GM19099 (cell line): ENCODE results near the gene TBC1D22A.

Experiments
- POLR2A ChIP-seq: IDR thresholded peaks from 3 replicates; pipeline ENCODE4 v1.6.1; 2011; ENCODE audit warnings: low read depth; ENCODE audit not compliant: insufficient read length; ENCODE audit errors: extremely low read depth

Gene TBC1D22A

DNA sequence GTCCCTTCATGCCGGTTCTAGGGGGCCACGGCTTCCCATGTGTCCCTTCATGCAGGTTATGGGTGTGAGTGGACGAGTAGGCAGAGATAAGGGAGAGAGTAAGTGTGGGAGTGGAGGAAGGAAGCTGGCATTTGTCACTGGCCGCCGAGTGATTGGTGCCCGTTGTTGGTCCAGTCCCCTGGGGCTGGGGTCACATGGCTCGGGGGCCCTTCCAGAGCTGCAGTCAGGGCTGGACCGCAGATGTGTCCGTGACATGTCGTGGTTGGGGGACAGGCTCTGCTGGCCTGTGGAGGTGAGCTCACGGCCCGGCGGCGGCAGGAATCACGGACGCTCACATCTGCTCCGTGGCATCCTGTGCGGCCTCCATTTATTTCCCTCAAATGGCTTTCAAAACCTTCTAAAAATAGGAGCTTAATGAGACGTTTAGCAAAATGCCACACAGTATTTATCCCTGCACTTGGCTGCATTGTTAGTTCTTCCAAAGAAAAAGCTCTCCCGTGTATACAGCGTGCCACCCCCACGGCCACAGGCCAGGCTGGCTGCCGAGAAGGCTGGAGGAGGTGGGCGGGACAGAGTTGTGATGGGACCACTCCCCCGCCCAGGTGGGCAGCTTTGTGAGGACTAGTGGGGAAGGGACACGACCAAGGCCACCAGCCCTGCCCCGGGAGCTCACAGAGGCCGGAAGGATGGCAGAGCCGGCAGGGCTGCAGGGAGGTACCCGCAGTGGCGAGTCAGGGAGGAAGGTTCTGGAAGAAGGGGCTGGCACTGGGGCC is 386.7 kb downstream of the TBC1D22A start:
- TF ChIP-seq POLR2A = no peak

DNA sequence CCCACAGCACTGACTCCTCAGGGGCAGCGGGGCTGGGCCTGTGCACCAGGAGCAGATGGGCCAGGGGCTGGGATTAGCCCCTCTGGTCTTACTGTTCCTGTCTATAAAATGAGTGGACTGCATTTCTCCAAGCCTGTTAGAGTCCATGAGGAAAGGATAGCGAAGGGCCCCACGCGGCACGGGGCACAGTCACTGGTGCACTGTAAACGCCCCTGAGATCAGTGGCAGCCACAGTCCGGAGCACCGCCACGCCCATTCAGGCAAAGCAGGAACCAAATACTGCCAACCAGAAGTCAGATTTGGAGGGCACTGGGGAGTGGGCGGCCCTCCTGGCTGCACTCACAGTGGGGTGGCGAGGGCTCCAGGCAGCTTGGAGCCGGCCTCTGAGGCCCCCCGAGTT is 387.5 kb downstream of the TBC1D22A start:
- no peak for TF ChIP-seq POLR2A

DNA sequence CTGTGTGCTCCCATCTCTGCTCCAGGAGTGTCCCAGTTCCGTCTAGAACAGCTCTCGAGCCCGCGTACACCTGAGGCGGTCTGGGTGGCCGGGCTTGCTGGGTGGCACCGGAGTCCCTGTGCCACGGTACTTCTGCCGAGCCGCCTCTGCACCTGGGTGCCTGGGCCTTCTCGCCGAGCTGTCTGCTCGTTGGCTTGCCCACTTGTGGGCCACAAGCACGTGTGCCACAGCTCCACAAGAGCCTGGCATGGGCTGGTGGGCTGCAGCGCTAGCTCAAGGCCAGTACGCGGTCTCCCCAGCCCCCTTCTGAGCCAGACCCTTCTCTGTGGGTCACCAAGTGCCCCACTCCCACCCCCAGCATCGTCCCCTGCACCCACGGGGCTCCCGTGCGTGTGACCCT is 388.0 kb downstream of the TBC1D22A start:
- no peak for TF ChIP-seq POLR2A

DNA sequence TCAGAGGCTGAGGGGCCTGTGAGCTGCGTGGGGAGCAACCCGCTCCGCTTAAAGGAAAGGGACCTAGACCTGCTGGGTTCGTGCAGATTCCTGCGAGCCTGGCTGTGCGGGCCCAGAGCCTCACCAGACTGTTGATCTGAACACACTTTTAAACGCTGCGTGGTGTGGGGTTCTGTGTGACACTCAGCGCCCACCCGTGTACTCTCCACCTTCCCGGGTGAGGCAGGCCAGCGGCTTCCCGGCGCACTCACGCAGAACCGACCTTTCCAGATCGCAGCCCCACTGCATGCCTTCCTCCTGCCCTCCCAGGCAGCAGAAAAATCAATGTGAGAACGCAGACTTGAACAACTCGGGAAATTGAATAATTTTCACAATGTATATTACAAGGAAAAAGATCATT is 388.6 kb downstream of the TBC1D22A start:
- no peak for TF ChIP-seq POLR2A

DNA sequence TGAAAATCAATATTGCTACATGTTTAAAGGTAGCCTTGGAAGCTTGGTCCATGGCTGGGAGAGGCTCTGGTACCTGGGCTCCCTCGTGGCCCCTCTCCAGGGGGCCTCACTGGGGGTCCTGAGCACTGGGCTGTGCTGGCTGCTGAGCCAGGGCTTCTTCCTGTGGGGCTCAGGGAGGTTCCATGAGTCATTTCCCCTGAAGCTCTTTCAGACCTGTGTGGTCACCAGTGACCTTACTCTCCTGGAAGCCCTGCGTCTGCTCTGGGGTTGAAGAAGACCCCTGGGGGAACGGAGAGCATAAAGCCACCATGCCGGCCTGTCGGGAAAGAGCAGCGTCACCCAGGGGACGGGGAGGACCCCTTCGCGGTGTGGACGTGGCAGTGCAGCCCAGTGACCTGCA is 389.0 kb downstream of the TBC1D22A start:
- TF ChIP-seq POLR2A = no peak

DNA sequence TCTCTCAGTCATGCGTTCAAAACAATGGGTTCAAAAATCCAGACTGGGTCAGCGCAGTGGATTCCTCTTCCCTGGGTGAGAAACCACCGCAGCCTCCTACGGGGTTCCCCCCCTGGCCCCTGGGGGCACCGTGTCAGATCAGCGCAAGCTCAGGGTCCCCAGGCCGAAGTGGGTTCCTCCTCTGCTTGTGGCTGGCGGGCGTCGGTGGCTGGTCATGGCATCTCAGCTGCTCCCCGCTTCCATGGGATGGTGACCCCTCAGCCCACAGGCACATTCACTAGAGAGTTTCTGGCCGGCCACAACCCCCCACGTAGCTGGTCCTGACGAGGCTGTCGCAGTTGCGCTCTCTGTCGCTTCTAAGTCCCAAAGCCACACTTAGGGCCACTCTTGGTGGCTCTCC is 389.8 kb downstream of the TBC1D22A start:
- TF ChIP-seq POLR2A = no peak

DNA sequence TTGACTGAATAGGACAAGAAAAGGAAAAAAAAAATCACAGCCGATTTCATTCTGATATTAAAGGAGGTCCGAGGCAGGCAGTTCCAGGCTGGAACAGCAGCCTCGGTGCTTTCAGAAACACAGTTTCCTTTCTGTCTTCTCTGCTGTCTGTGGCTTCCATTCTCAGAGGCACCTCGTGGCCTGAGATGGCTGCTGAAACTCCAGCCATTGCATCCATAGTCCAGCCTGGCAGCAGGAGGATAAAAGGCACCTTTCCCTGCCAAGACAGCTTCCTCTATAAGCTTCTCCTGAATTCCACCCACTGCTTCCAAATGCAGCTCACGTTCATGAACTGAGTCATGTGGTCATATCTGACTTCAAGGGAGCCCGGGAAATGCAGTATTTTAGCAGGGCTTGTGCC is 390.5 kb downstream of the TBC1D22A start:
- no peak for TF ChIP-seq POLR2A

DNA sequence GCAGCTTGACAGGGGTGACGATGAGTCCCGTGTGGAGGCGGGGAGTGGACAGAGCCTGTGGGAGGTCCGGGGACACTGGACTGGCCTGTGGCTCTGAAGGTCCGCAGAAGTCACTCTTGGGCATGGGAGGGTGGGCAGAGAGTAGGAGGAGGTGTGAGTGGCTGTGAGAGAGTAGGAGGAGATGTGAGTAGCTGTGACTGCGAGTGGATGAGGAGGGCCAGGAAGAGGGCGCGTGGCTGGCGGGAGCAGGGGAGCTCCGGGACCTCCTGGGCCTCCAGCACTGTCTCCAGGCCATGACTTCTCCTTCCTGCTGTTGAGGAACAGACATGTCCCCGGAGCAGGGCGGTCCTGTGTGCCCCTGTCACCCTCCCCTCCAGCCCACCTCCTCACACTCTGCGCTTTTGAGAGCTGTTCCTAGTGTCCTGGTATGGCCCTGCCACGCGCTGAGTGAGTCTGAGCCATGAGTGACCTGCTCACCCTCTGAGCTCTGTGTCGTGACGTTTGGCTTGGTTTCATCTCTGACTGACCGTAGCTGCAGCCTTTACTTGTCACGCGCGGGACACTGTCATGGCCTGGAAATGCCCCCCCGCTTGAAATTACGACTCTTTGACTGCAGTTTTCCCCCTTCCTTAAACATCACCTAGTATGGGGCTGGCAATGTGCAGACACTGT is 391.5 kb downstream of the TBC1D22A start:
- TF ChIP-seq POLR2A = no peak

DNA sequence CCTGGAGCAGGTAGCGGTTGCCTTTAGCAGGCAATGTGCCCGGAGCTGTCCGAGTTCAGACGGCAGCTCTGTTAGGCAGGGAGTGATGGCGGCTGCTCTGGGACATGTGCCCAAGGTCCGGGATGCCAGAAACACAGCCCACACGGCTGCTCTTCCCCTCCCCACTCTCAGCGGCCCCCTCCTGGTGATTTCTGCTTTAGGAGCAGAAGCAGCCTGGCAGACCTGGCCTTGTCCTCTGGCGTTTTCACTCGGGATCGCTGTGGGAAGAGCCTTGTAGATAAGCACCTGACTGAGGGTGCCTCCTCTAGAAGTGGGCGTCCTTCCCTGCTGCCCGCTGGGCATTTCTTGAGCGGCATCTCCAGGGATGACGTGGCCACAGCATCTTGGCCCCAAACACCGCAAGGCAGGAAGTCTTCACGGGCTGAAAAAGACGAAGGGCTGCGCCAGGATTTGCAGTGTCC is 392.2 kb downstream of the TBC1D22A start:
- no peak for TF ChIP-seq POLR2A

DNA sequence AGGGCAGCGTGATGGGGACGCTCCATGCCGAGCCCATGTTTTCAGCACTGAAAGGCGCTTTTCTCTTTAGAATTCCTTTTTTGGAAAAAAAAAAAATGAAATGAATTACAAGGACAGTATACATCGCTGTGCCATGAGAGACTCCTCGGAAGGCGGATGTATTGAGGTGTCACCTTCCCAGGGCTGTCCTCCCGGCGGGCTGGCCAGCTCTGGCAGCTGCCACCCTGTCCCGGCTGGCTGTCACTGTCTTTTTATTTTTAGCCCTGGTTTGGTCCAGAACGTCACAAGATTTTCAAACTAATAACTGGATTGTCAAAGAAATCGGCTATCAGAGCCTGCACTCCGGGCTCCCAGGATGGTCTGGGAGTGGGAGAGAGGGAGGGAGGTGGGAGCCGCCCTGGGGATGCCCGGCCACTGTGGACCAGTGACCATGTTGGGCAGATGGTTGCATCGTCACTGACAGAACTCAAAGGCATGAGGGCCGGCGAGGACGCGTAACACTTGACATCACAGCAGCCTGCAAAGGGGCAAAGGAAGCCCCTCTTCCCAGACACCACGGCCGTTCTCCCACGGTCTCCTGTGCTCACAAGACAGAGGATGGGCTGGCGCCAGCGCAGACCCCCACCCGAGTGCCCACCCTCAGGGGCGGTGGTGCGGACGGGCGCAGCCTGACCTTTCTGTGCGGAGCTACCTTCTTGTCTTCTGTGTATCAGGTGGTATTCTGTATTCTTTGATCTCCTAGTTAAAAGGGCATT is 392.9 kb downstream of the TBC1D22A start:
- no peak for TF ChIP-seq POLR2A

DNA sequence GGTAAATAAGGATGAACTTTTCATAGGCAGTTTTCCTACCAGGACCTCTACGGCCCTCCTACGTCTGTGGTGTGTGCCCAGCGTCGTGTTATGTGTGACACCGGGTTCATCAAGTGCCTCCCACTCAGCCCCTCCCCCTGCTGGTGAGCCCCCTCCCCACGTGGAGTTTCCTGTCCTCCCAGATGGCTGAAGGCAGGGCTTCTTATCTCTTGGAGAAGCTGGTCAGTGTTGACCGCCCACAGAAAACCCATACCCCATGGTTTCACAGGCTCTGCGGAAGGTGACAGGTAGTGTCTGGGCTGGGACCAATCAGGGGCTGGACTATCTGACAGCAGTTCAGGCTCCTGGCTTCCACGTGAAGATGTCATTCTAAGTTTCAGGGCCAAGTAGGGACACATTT is 393.5 kb downstream of the TBC1D22A start:
- no peak for TF ChIP-seq POLR2A

DNA sequence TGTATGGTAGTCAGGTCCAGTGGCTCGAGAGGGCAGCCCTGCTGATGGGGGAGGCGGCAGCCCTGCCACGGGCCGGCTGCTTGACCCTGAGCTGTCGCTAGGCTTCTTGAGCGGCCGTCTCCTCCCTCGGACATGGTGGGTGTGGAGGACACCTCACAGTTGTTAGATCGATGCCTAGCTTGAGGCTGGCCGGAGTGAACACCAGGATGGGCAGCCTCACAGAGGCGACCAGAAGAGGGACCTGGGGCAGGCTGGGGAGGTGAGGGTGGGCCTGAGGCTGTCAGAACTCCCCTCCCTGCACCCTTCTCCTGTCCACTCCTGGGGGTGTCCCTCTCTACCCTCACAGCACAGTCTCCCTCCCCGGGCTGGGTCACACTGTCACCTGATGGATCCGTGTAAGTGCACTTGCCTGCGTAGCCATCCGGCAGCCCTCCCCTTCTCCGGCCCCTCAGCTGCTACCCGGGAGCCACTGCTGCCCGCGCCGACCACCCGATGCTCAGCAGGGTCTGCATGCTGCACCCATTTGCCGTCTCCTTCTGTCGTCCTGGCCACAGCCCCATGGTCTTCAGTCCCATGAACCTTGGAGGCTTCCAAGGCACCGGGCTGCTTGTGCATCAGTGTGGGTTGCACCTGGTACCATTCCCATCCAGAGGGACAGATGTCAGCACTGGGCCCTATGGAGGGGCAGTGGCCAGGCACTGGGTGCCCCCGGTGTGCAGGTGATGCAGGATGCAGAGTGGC is 394.1 kb downstream of the TBC1D22A start:
- no peak for TF ChIP-seq POLR2A

DNA sequence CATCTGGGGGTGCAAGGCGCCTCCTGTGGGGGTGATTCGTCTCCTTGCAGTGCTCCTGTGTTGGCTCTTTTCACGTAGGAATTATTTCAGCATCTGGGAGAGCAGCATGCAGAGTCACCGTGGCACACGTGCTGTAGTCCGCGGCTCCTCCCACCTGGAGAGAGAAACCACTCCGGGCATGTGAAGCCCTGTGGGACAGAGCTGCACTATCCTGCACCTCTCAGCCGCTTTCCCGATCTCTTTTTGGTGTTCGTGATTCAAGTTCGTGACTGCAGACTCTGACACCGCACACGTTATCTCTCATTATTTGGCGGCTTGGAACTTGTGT is 394.6 kb downstream of the TBC1D22A start:
- TF ChIP-seq POLR2A = no peak

DNA sequence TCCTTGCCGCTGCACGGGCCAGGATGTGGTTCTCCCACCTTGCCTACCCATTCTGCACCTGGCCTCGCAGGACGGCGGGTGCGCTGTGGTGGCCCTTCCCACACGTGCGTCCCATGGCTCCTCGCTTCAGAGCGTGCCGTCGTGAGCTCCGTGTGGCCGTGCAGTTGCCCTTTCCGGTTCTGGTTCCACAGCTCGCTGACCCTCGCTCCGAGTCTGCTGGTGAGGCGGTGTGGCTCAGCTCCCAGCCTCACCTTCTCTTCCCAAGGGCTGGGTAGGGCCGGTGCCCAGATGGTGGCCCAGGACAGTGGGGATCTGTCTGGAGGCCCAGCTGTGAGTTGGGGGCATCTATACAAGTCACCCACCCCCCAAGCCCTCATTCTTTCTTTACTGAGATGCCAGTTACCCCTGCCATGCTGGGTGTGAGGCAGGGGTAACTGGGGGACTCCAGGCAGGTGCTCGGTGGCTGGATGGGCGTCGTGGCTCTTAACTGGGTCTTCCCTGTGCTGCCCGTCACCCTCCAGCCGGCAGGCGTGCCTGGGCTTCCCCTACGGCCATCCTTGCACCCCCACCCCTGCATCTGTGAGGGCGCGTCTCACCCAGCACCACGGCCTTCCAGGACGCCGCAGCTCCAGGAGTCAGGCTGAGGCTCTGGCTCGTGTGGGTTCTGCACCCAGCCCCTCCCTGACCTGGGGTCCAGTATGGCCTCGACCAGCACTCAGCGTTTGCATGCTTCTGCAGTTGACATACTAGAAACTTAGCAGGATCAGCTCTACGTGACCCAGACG is 395.2 kb downstream of the TBC1D22A start:
- no peak for TF ChIP-seq POLR2A
